NCI-H2196 (cell line): Measurements from ENCODE around the gene SUN2.

Source experiments
- DNase-seq: peaks from one replicate; lab custom pipeline; 2025; ENCODE audit not compliant: unreplicated experiment; lab: John Stamatoyannopoulos, UW

Gene SUN2

DNA sequence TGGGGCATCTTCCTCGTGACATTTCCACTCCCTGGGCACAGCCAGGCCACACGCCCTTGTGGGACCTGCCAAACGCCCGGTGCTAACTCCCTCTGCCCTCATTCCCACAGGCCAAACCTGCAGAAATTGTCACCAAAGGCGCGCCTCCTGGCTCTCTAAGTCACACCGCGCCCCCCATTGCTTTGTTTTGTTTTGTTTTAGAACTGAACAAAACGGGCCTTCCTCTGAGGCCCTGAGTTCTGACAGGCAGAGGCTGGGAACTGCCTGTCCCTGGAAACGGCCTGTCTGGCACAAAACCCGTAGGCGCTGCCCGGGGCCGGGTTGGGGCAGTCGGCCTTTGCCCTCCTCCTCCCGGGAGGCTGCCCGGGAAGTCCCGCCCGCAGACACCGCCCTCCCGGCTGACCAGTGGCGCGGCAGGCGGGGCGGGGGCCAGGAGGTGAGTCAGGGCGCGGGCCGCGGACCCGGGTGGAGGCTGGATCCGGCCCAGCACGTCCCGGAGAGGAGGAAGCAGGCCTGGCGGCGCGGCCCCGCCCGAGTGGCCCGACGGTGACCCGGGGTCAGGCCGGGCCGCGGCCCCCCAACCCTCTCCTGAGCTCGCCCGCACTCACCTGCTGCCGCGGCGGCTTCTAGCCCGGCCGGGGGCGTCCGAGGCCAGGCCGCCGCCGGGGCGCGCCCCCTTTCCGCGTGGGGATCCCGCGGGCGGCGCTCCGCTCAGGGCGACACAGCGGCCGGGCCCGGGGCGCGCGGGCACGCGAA lies 465 bp downstream of the SUN2 start:
- DNase-seq, result peak; percentile 66

DNA sequence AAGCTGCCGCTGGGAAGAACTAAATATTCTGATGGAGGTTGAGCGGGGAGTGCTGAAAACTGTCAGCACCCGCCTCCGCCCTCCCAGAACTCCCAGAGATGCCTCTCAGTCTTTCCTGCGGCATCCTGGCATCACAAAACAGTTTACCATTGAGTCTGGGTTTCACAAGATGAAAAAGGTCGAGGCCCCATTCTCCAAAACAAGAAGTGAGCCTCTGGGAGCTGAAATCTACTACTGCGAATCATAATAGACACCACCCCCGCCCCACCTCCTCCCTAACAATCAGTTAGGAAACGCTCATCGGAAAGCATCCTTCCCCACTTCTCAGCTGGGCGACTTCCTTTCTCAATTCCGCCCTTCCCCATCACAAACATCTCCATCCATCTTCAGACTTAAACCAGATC lies 1.0 kb downstream of the SUN2 start:
- no peak for DNase-seq

DNA sequence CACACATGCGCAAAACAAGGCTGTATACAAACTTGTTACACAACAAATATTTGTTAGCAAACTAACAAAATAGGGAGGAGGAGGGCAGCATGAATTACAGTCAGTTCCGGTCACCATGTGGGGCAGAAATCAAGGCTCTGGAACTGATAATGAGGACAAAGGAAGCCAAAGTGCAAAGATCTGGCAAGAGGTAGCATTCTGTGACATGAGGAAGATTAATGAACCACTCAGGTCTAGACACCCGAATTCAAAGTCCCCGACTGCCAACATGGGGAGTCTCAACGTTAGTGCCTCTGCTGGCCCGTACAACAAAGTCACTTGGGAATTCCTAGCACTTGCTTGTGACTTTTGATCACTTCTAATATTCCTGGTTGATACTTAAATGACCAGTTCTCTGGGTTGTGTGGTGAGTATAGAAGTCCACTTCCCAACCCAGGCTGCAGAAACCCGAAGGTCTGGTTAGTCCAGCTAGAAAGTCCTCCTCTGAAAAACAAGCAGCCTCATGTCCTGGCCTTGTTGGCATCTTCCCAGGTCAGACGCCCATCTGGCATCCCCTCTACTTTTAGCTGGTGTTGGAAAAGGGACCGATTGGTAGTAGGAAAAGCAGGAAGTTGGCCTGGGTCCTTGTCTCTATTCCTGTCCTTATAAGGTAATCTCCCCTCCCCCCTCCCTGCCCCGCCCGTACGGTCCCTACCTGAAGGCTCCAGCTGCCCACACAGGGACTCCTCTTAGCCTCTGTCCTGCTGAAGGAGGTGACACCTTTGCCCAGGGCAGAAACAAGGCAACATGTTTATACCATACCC lies 1.6 kb downstream of the SUN2 start:
- peak; percentile 55 for DNase-seq

- peak; percentile 79 for DNase-seq
Observed at GRCh38 chr22:38751422-38752346, 4.1 kb downstream of the SUN2 start.

GRCh38 chr22:38751066-38751421 lies 4.8 kb downstream of the SUN2 start:
- DNase-seq, result no peak

DNA sequence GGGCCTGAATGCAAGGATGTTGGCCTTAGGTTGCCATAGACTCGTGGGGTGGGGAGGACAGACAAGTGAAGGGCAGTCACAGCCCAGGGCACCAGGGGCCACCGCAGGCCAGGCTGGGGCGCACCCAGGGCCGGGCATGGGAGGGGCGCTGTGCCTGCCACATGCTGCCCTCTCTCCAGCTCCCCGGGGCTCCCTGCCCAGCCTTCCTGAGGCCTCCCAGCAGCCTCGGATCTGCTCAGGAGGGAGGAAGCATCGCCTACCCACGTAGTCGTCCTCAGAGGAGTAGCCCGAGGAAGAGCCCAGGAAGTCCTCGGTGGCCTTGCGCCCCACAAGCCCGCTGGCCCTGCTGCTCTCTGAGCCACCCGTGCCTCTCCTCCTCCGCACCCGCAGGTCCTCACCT lies 5.2 kb downstream of the SUN2 start:
- DNase-seq, result no peak

DNA sequence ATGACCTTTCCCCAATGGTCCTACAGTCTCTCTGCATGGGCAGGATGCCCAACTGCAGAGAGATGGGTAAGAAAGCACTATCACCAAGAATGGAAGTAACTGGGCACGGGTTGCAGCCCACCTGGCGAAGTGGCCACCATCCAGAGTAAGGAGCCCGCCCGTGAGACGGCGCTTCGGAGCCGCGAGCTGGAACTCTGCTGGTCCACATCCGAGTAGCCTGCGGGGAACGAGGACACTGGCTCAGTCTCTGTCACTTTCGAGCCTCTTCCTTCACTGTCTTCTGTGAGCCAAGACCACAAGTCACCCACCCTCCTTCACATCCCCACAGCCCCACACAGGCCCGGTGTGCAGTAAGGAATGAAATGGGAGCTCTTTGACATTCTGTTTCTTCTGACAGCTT lies 5.7 kb downstream of the SUN2 start:
- no peak for DNase-seq

DNA sequence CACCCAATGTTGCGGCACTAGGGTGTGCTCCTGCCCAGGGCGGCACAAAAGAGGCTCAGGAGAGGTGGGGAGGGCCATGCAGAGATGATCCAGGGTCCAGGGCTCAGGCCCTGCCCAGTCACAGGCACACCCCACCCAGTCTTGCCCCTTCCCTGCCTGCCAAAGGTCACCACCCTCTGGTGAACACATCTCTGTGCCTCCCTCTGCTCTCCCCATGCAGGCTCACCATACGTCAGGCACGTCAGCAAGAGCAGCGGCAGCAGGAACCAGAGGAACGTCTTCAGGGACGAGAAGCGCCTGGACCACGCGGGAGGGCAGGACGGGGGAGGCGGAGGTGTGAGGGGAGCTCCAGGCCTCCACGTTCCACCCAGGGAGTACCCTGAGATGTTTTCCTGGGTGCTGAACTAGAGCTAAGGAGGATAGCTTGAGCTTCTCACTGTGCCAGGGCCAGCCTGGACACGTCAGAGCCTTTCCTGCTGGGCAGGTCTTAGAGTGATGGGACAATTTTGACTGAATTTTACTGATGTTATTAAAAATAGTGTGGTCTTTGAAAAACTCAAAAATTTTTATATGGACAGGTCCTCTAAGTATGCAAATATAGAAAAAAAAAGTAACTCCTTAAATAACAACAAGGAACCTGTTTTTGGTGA lies 7.2 kb downstream of the SUN2 start:
- no peak for DNase-seq

DNA sequence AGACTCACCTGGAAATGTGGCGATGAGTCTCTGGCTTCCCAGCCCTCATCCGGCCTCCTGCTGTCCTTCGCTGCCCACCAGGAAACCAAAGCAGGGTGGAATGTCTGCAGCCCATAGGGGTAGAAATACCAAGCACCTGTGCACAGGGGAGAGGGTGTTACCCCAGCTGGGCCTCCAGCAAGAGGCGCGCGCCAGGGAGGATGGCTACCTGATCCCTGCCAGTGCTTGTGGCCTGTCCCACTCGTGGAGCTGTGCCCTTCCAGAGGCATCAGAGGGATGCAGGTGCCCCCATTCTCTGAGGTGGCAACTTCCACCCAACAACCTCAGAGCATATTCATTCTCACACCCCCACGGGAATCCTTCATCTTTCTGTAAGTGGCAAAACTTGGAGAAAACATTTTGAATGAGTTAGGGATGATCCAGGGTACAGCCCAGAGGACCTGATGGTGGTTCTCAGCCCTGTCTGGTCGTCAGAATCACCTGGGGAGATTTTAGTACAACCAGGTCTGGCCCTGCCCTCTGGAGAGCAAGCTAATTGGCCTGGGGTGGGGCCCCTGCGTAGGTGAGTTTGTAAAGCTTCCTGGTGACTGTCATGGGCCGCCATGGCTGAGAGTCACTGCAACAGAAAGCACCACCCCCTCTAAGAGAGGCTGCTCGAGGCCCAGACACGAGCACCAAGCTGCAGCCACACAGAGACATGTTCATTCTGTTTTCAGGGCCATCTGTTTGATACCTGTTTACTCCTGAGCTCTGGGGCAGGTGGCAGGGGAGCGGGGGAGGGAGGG lies 9.9 kb downstream of the SUN2 start:
- DNase-seq, result peak; percentile 47

- no peak for DNase-seq
Observed at GRCh38 chr22:38744981-38745380, 10.8 kb downstream of the SUN2 start.

DNA sequence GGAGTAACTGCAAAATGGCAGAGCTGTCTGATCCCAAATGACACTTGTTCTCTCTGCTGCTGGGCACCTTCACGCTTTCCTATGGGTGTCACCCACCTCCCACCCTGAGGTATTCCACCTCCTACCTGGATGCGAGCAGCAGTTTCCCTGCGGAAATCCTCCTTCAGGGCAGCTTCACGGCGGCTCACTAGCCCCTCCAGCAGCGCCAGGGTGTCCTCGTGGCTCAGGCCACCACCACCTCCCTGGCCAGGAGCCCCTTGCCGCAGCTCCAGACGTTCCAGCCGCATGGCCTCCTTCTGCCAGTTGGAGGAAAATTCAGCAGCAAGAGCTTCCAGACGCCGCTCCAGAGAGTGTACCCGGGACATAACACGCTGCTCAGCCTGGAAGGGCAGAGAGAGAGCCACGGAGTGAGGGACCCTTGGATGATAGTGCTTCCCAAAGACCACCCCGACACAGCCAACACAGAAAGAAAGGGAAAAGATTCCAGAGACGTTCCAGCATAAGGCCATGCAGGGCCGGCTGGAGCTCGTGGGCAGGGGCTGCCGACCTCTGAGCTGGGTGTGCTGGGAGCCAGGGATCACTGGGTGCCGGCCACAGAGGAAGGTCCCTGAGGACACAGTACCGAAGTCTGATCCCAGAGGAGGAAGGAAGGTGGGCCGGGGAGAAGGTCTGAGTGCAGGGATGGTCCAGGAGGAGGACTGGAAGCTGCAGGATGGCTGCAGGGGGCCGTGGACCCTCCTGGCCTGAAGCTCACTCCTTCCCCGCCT lies 13.4 kb downstream of the SUN2 start:
- DNase-seq, result no peak

GRCh38 chr22:38741576-38741975 lies 14.2 kb downstream of the SUN2 start:
- no peak for DNase-seq

DNA sequence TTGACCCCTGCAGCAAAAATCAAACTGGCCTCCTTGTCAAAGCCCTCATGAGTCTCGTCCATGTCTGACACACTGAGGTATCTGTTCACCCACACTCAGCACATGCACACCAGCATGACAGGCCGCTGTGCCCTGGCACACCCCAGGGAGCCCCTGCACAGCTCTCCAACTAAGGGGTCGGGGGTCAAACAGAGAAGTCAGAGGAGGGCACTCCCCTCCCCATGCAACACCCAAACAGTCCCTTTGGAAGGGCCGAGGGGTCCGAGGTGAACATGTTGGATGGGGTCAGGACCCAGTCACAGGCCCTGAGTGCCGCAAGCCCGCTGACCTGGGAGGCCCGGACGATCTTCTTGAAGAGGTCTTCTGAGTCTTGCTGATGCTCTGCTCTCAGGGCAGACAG lies 14.6 kb downstream of the SUN2 start:
- DNase-seq, result no peak

DNA sequence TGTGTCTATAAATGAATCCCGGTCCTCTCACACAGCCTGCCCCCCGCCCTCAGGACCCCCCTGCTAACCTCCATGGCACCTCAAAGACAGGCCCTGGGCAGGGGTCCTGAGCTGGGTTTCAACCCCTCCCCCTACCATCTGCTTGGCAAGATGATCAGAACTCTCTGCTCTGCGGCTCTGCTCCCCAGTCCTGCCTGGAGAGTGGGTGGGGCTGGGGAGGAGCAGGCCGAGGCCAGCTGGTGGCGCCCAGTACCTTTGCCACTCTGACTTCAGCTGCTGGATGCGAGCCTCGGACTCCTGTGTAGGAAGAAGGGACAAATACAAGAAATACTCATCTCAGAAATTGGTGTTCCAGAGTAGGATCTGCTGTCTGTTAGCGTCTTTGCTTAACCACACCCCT lies 15.0 kb downstream of the SUN2 start:
- no peak for DNase-seq

GRCh38 chr22:38740116-38740723 lies 15.6 kb downstream of the SUN2 start:
- no peak for DNase-seq

GRCh38 chr22:38739300-38740055 lies 16.3 kb downstream of the SUN2 start:
- no peak for DNase-seq

GRCh38 chr22:38738475-38739070 lies 17.2 kb downstream of the SUN2 start:
- DNase-seq, result no peak
